GM12878 (cell line): ENCODE results near the gene CLRN3. TPM values are rescaled to one million over a fixed set of nuclear protein-coding genes. Genes with fewer than 3 reads are reported as not detected.

Experiments
- ATAC-seq: fragments of 200-7000 bp; cut with Tn5 transposase; 3 replicates; pipeline ENCODE4 v1.9.1; 2020; ENCODE audit warnings: mild to moderate bottlenecking, moderate library complexity
- BruUV-seq: library from RNA; stranded (reverse); fragments of 400-500 nt; replicated peaks from 2 replicates; lab custom pipeline; 2021; lab: Mats Ljungman, UMichigan
- CTCF ChIA-PET: fragments of 300-600 bp; sonication (Branson Sonifier 250); formaldehyde crosslinking; extraction: SDS; loops from one replicate; lab custom pipeline; 2021; ENCODE audit warnings: inconsistent platforms; lab: Yijun Ruan, JAX
- POLR2A ChIA-PET: fragments of 350-600 bp; formaldehyde crosslinking; extraction: SDS; loops from one replicate; lab custom pipeline; 2021; ENCODE audit warnings: inconsistent platforms; lab: Charles Lee
- RAD21 ChIA-PET: fragments of 300-600 bp; sonication (Branson Sonifier 250); formaldehyde crosslinking; loops from one replicate; lab custom pipeline; 2023; ENCODE audit warnings: antibody characterized with exemption; ENCODE audit not compliant: unreplicated experiment; lab: Charles Lee
- SMC1A ChIA-PET: fragments of 300-600 bp; sonication (Branson Sonifier 250); formaldehyde crosslinking; loops from one replicate; lab custom pipeline; 2023; ENCODE audit not compliant: unreplicated experiment, uncharacterized antibody; lab: Charles Lee
- DNase-seq: peaks from one replicate; pipeline ENCODE4 v3.0.0-alpha.2; 2011; ENCODE audit warnings: low read depth, low spot score
- FAIRE-seq: peaks from 3 replicates; lab custom pipeline; 2011; peaks lifted over from hg19 to GRCh38; lab: Jason Lieb, UNC
- H2AFZ ChIP-seq: 2 replicates; pipeline ENCODE4 v1.6.0; 2011; ENCODE audit warnings: low read depth, low read length, control low read depth; ENCODE audit not compliant: control insufficient read depth
- H3K27ac ChIP-seq: 2 replicates; pipeline ENCODE4 v1.5.1; 2011; ENCODE audit warnings: control low read depth; ENCODE audit not compliant: control insufficient read depth, insufficient read depth
- H3K27me3 ChIP-seq, 2 experiments: replicated peaks in 1 of 2; 2 replicates each; pipeline versions ENCODE4 v1.6.0 to v1.6.1; 2011; ENCODE audit warnings: low read length in 1 of 2; ENCODE audit not compliant: control insufficient read depth in 2 of 2, insufficient read depth in 2 of 2
- H3K36me3 ChIP-seq, 2 experiments: 2 replicates each; pipeline ENCODE4 v1.5.1; 2011; ENCODE audit warnings: low read length in 1 of 2; ENCODE audit not compliant: control insufficient read depth in 2 of 2, insufficient read depth in 2 of 2
- H3K4me1 ChIP-seq: 2 replicates; pipeline ENCODE4 v1.6.1; 2011; ENCODE audit warnings: mild to moderate bottlenecking, low read length, moderate library complexity, mixed read lengths; ENCODE audit not compliant: control insufficient read depth, insufficient read depth
- H3K4me2 ChIP-seq: 2 replicates; pipeline ENCODE4 v1.6.0; 2011; ENCODE audit warnings: control low read depth; ENCODE audit not compliant: control insufficient read depth, insufficient read depth
- H3K4me3 ChIP-seq: fragments of 200-600 bp; sonication (generic); 2 replicates; pipeline ENCODE4 v1.5.1; 2016
- H3K79me2 ChIP-seq: 2 replicates; pipeline ENCODE4 v1.6.0; 2011; ENCODE audit warnings: low read length; ENCODE audit not compliant: control insufficient read depth, insufficient read depth
- H3K9ac ChIP-seq: 2 replicates; pipeline ENCODE4 v1.8.0; 2011; ENCODE audit warnings: low read length, control low read depth, mixed read lengths; ENCODE audit not compliant: control insufficient read depth, insufficient read depth
- H3K9me3 ChIP-seq: replicated peaks from 3 replicates; pipeline ENCODE4 v1.5.1; 2011; ENCODE audit warnings: mild to moderate bottlenecking, low read length; ENCODE audit not compliant: control insufficient read depth, insufficient read depth
- H4K20me1 ChIP-seq: 2 replicates; pipeline ENCODE4 v1.6.0; 2011; ENCODE audit not compliant: control insufficient read depth, insufficient read depth
- CHD4 ChIP-seq: fragments of 200-600 bp; sonication (generic); IDR thresholded peaks from 2 replicates; pipeline ENCODE4 v1.6.1; 2016; ENCODE audit warnings: mild to moderate bottlenecking
- ELK1 ChIP-seq: IDR thresholded peaks from 2 replicates; pipeline ENCODE4 v1.6.1; 2012; ENCODE audit warnings: low read depth, low read length, improper control_type of control experiment
- GATAD2B ChIP-seq: fragments of 450-650 bp; conservative IDR thresholded peaks from 2 replicates; pipeline ENCODE4 v1.6.1; 2017; ENCODE audit warnings: low read depth, mild to moderate bottlenecking, moderate library complexity
- KLF5 ChIP-seq: fragments of 450-650 bp; IDR thresholded peaks from 2 replicates; pipeline ENCODE4 v1.6.1; 2014; ENCODE audit warnings: mild to moderate bottlenecking; ENCODE audit not compliant: partially characterized antibody
- MLLT1 ChIP-seq: fragments of 450-650 bp; IDR thresholded peaks from 2 replicates; pipeline ENCODE4 v1.6.1; 2016; ENCODE audit warnings: mild to moderate bottlenecking
- NKRF ChIP-seq: fragments of 450-650 bp; conservative IDR thresholded peaks from 2 replicates; pipeline ENCODE4 v1.6.1; 2017; ENCODE audit warnings: mild to moderate bottlenecking, moderate library complexity
- NRF1 ChIP-seq: conservative IDR thresholded peaks from 2 replicates; pipeline ENCODE4 v1.6.1; 2011; ENCODE audit warnings: mild to moderate bottlenecking, low read depth, low read length, improper control_type of control experiment
- PKNOX1 ChIP-seq: fragments of 450-650 bp; IDR thresholded peaks from 2 replicates; pipeline ENCODE4 v1.6.1; 2016; ENCODE audit warnings: mild to moderate bottlenecking
- POLR2A ChIP-seq: IDR thresholded peaks from 2 replicates; pipeline ENCODE4 v1.6.1; 2011; ENCODE audit warnings: low read depth, mild to moderate bottlenecking, low read length
- STAT3 ChIP-seq: IDR thresholded peaks from 2 replicates; pipeline ENCODE4 v1.6.1; 2011; ENCODE audit warnings: low read depth, low read length, improper control_type of control experiment
- WGBS: methylation state at CpG from one replicate; pipeline ENCODE4 v1.1.6; 2016; ENCODE audit warnings: low lambda C conversion rate; ENCODE audit not compliant: insufficient replicate concordance, insufficient coverage; ENCODE audit errors: missing lambda C conversion rate; 5-methylcytosine and 5-hydroxymethylcytosine counted together
- in situ Hi-C: fragments of 300-500 bp; cut with MboI; formaldehyde crosslinking; loops from 9 replicates; pipeline ENCODE4 v1.14.3; 2018; ENCODE audit warnings: mixed read lengths
- intact Hi-C: fragments of 100-400 bp; cut with micrococcal nuclease; formaldehyde crosslinking; loops from one replicate; pipeline ENCODE4 v1.14.2; 2022; ENCODE audit not compliant: unreplicated experiment
- polyA plus RNA-seq, 11 experiments: library from polyadenylated mRNA; depleted of rRNA in 4 of 11; unstranded in 6 of 11; stranded (reverse) in 5 of 11; fragments of >200 nt; fragmentation: Nextera tagmentation in 4 of 11; fragmentation: Illumina TruSeq in 1 of 11; extraction: Ambion mirVana in 4 of 11; extraction: Trizol in 1 of 11; gene quantifications; 1 replicate in 1 of 11; 2 replicates in 10 of 11; pipeline versions ENCODE4 v1.2.1 to v1.2.3, GENCODE V29; 2011 to 2016; ENCODE audit warnings: inconsistent platforms in 2 of 11, missing spikeins in 2 of 11, low read depth in 1 of 11
- total RNA-seq, 4 experiments: library from RNA; depleted of rRNA in 3 of 4; stranded (reverse); fragments of >200 nt in 3 of 4; fragmentation: Illumina TruSeq in 1 of 4; extraction: Trizol in 1 of 4; gene quantifications; 2 replicates each; pipeline versions ENCODE4 v1.2.1 to v1.2.3, GENCODE V29; 2013 to 2021

CLRN3 gene
- total and polyA plus RNA-seq, 10 of the 15 experiments (the other 5 are each of a cell fraction or from before 2014, with no cell fraction given), result not detected

GRCh38 chr10:127921075-127921752 is 28.5 kb upstream of the CLRN3 start:
- TF ChIP-seq NRF1, result no peak
- FAIRE-seq (no peak), DNase-seq (no peak), ATAC-seq (no peak)
- Histone ChIP-seq H3K4me2 (no peak overlapping the region), H3K4me1 (no peaks in the 10 kb centered on the region), H3K4me3 (no peak overlapping the region), H4K20me1 (no peaks in the 10 kb centered on the region), H2AFZ (no peak overlapping the region), H3K9ac (no peak overlapping the region), H3K79me2 (no peaks in the 10 kb centered on the region), H3K36me3 (no peaks in the 10 kb centered on the region), H3K27me3 (no peaks in the 10 kb centered on the region), H3K27ac (no peak overlapping the region), H3K9me3 (no peaks in the 10 kb centered on the region; the same call in 2 of the 3 replicates)
- ChIA-PET SMC1A (no interaction called here), CTCF (interaction anchor here (1.2 kb wide), 1 partner anchor 148 kb away, joined by 4 read pairs; no protein-coding TSS in a partner anchor), POLR2A (no interaction called here), RAD21 (no interaction called here)
- in situ Hi-C loops, result no loop called here
- no TSS peak for BruUV-seq
- intact Hi-C loops, result no loop called here
- WGBS, result 35% methylated on average over 11 of the region's 11 CpGs

GRCh38 chr10:127920306-127921074 is 27.7 kb upstream of the CLRN3 start:
- no peak for ATAC-seq
- in situ Hi-C loops (no loop called here), intact Hi-C loops (no loop called here)
- ChIA-PET RAD21 (no interaction called here), POLR2A (no interaction called here), CTCF (interaction anchor here (1.2 kb wide), 1 partner anchor 149 kb away, joined by 4 read pairs; no protein-coding TSS in a partner anchor), SMC1A (no interaction called here)
- Histone ChIP-seq H3K9me3 (no peaks in the 10 kb centered on the region; the same call in 2 of the 3 replicates), H2AFZ (no peak overlapping the region), H3K4me1 (no peaks in the 10 kb centered on the region), H4K20me1 (no peaks in the 10 kb centered on the region), H3K4me2 (no peak overlapping the region), H3K27me3 (no peaks in the 10 kb centered on the region), H3K27ac (no peak overlapping the region), H3K4me3 (no peak overlapping the region), H3K79me2 (no peaks in the 10 kb centered on the region), H3K9ac (no peak overlapping the region), H3K36me3 (no peaks in the 10 kb centered on the region)
- 15% methylated on average over 11 of the region's 11 CpGs for WGBS
- FAIRE-seq, result no peak
- no peak for DNase-seq
- BruUV-seq, result no TSS peak
- TF ChIP-seq GATAD2B, result no peak
- no peak for TF ChIP-seq PKNOX1
- no peak for TF ChIP-seq NKRF
- no peak for TF ChIP-seq ELK1
- no peak for TF ChIP-seq STAT3
- no peak for TF ChIP-seq POLR2A
- TF ChIP-seq CHD4, result no peak
- no peak for TF ChIP-seq MLLT1
- no peak for TF ChIP-seq KLF5
